Upper lobe of left lung (tissue), 6 donors: ENCODE data around the gene BICDL2. TPM values are rescaled to one million over a fixed set of nuclear protein-coding genes. Genes with fewer than 3 reads are reported as not detected.

Source experiments
- ATAC-seq, 2 donors: fragments of 200-7000 bp; cut with Tn5 transposase; one replicate each; pipeline ENCODE4 v1.9.1; 2022; ENCODE audit warnings: mild to moderate bottlenecking in 2 of 2, moderate library complexity in 2 of 2; ENCODE audit not compliant: low FRiP score in 2 of 2
- DNase-seq, 2 donors: peaks; one replicate each; pipeline ENCODE4 v3.0.0-alpha.2; 2019 to 2020
- H3K27ac ChIP-seq, 4 donors: fragments of 200-600 bp; sonication (generic); one replicate each; pipeline ENCODE4 v1.5.1; 2016 to 2019
- H3K27me3 ChIP-seq, 4 donors: fragments of 200-600 bp; sonication (generic); one replicate each; pipeline ENCODE4 v1.5.1; 2017 to 2019
- H3K36me3 ChIP-seq, 4 donors: fragments of 200-600 bp; sonication (generic); one replicate each; pipeline ENCODE4 v1.5.1; 2016 to 2019
- H3K4me1 ChIP-seq, 4 donors: fragments of 200-600 bp; sonication (generic); one replicate each; pipeline ENCODE4 v1.5.1; 2018 to 2019
- H3K4me3 ChIP-seq, 4 donors: fragments of 200-600 bp; sonication (generic); one replicate each; pipeline ENCODE4 v1.5.1; 2017 to 2019; ENCODE audit warnings: mild to moderate bottlenecking in 2 of 4, moderate library complexity in 1 of 4
- H3K9me3 ChIP-seq, 4 donors: fragments of 200-600 bp; sonication (generic); one replicate each; pipeline ENCODE4 v1.5.1; 2018 to 2019
- EP300 ChIP-seq, 4 donors: sonication (generic); formaldehyde crosslinking; IDR thresholded peaks; one replicate each; pipeline ENCODE4 v1.5.1; 2017; ENCODE audit warnings: antibody characterized with exemption in 4 of 4, control low read depth in 2 of 4
- POLR2A ChIP-seq, 4 donors: fragments of 450-650 bp; IDR thresholded peaks; one replicate each; pipeline ENCODE4 v1.5.1; 2016 to 2017; ENCODE audit warnings: antibody characterized with exemption in 4 of 4, mild to moderate bottlenecking in 2 of 4
- POLR2AphosphoS5 ChIP-seq, 2 donors: sonication (generic); formaldehyde crosslinking; IDR thresholded peaks; one replicate each; pipeline ENCODE4 v1.5.1; 2017; ENCODE audit warnings: antibody characterized with exemption in 2 of 2
- WGBS, 2 donors: methylation state at CpG; one replicate each; pipeline ENCODE4 v1.1.5; 2017 to 2018; 5-methylcytosine and 5-hydroxymethylcytosine counted together
- total RNA-seq, 6 donors: library from RNA; depleted of rRNA in 4 of 6; stranded (reverse); fragments of >200 nt in 4 of 6; gene quantifications; one replicate each; pipeline versions ENCODE4 v1.1.0 to v1.2.1, GENCODE V29; 2016 to 2021
- TF ChIP-seq, protein P1 (sequence below), 6 experiments: fragments of 450-650 bp in 4 of 6; fragments of 200-600 bp in 2 of 6; sonication (generic) in 2 of 6; IDR thresholded peaks; one replicate each; pipeline ENCODE4 v1.5.1; 2016 to 2019; ENCODE audit warnings: antibody characterized with exemption in 6 of 6
- donor health status: DM: no; HTN: no; CAD: no; lungs with moderate emphysema.
- donor health status: DM: no; HTN: yes; CAD: no; lungs with severe emphysema.

BICDL2 gene
- total RNA-seq, 6 donors from 2014 or later = 18.5 to 98.5 (median 35.0) TPM

DNA sequence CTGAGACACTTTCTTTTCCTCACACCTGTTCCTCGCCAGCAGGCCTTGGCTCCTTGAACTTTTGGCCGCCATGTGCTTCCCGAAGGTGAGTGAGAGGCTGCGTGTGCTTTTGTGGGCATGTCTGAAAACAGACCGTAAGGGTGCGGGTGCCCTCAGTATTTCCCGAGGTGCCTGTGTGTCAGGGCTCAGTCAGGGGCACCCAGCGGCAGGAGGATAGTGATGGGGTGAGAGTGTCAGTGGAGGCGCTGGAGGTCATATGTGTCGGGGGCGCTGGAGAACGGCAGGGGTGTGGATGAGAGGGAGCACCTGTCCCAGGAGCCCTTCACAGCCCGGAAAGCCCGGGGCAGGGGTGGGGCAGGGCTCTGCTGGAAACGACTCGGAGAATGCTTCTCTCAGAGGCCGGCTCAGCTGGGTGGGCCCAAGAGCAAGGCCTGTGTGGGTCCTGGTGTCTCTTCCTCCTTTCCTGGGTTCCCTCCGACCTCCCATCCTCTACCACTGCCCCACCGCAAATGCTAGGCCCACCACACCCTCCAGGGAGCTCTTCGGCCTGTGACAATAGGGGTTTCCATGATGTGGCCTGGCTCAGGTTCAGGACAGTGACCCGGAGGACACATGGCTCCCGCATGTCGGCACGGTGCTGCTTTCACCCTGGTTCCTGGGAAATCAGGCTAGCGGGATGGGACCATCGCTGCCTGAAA lies 29.1 kb upstream of the BICDL2 start:
- peak overlapping the region; percentile 33 to 56 (median 46) for H3K4me3 ChIP-seq
- H3K36me3 ChIP-seq = peaks cover 0 to 12% (median 6%) of the 10 kb centered on the region in 4 donors
- H3K27me3 ChIP-seq = no peaks in the 10 kb centered on the region
- no peak for TF ChIP-seq POLR2A (IDR thresholded peaks at IDR 0.05)
- no peak for TF ChIP-seq EP300 (IDR thresholded peaks at IDR 0.05)
- TF ChIP-seq, protein P1, sequence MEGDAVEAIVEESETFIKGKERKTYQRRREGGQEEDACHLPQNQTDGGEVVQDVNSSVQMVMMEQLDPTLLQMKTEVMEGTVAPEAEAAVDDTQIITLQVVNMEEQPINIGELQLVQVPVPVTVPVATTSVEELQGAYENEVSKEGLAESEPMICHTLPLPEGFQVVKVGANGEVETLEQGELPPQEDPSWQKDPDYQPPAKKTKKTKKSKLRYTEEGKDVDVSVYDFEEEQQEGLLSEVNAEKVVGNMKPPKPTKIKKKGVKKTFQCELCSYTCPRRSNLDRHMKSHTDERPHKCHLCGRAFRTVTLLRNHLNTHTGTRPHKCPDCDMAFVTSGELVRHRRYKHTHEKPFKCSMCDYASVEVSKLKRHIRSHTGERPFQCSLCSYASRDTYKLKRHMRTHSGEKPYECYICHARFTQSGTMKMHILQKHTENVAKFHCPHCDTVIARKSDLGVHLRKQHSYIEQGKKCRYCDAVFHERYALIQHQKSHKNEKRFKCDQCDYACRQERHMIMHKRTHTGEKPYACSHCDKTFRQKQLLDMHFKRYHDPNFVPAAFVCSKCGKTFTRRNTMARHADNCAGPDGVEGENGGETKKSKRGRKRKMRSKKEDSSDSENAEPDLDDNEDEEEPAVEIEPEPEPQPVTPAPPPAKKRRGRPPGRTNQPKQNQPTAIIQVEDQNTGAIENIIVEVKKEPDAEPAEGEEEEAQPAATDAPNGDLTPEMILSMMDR (IDR thresholded peaks at IDR 0.05) = no peak
- peaks cover 22 to 38% (median 32%) of the 10 kb centered on the region in 4 donors for H3K4me1 ChIP-seq
- 48 to 58% methylated on average over 18 to 26 of the region's 26 CpGs for WGBS, 2 donors
- H3K9me3 ChIP-seq = no peaks in the 10 kb centered on the region
- no peak for DNase-seq
- ATAC-seq = peak; percentile 3 to 17
- peak overlapping the region; percentile 86 to 90 (median 88) for H3K27ac ChIP-seq

DNA sequence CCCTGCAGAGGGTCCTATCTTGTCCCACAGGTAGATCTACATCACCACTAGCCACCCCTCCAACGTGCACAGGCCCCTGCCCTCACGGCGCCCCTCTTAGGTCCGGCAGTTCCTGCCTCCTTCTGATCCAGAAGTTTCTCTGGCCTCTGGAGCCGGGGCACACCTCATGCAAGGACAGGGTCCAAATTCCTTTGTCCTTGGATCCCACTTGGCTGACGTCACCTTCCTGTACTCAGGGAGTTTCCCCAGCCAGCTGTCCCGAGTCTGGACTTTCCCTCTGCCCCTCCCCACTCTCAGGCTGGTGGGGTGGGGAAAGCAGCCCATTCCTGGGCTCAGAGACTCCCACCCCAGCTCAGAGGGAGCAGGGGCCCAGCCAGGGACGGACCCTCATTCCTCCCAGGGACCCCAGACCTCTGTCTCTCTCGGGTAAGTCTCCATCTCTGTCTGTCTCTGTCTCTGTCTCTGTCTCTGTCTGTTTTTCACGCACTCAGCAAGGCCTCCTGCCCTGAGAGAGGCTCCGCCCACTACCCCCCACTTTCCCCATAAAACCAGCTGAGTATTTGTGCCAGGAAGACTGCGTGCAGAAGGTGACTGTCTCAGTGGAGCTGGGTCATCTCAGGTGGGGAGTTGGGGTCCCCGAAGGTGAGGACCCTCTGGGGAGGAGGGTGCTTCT lies 28.5 kb upstream of the BICDL2 start, which contains the start of gene IL32:
IL32 (plus strand) TSS at position 572 of the 673 bp plus-strand sequence. CDS start 172 bp downstream, outside the sequence.
- peak within 1 kb of the TSS; percentile 33 to 56 (median 46) for H3K4me3 ChIP-seq
- peak within 1 kb of the TSS; percentile 86 to 90 (median 88) for H3K27ac ChIP-seq
- TF ChIP-seq, protein P1 (IDR thresholded peaks at IDR 0.05) = no peak
- TF ChIP-seq POLR2A (IDR thresholded peaks at IDR 0.05) (peak in 3 of 4 donors; percentile 52 to 67 (median 63)), EP300 (IDR thresholded peaks at IDR 0.05) (peak in 2 of 4 donors; percentile 89 to 92), POLR2AphosphoS5 (IDR thresholded peaks at IDR 0.05) (peak; percentile 56 to 91)
- no peaks in the 10 kb centered on the region for H3K9me3 ChIP-seq
- H3K4me1 ChIP-seq = peaks cover 22 to 40% (median 36%) of the 10 kb centered on the region in 4 donors
- DNase-seq = peak in 1 of 2 donors; percentile 85
- no peaks in the 10 kb centered on the region for H3K27me3 ChIP-seq
- ATAC-seq = peak; percentile 44 to 84
- H3K36me3 ChIP-seq = peaks cover 0 to 12% (median 6%) of the 10 kb centered on the region in 4 donors
- WGBS, 2 donors = 42 to 50% methylated on average over 12 to 13 of the region's 13 CpGs

DNA sequence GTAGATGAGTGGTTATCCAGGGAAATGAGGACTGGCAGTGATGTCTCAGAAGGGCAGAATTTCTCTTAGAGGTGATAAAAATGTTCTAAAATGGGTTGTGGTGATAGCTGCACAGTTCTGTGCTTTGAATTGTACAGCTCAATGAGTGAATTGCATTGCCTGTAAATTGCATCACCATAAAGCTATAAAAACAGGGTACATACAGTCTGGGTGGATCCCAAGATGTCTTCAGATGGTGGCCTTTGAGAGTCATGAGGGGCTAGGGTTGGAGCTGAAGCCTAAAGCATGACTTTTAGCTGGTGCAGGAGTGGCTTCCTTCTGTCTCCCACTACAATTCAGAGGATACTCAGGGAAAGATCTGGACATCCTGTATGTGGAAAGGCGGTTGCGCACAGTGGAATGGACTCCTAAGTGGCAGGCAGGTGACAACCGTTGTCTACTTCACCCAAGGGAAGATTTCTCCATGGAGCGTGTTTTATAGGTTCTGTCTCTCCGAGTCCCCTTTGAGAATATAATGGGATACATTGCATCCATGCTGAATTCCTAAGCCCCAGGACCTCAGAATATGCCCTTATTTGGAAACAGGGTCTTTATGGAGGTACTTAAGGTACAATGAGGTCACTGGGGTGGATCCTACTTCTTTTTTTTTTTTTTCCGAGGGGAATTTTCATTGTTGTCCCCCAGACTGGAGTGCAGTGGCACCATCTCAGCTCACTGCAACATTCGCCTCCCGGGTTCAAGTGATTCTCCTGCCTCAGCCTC lies 27.1 kb upstream of the BICDL2 start:
- peak overlapping the region in 3 of 4 donors; percentile 86 to 90 (median 90) for H3K27ac ChIP-seq

DNA sequence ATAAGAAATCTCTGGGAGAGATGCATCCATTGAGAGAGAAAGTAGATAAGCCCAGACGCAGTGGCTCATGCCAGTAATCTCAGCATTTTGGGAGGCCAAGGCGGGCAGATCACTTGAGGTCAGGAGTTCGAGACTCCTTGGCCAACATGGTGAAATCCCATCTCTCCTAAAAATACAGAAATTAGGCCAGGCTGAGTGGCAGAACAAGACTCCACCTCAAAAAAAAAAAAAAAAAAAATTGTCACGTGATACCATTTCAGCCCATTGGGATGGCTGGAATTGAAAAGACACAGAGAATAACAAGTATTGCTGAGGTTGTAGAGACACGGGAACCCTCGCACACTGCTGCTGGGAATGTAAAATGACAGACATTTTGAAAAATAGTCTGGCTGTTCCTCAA lies 25.8 kb upstream of the BICDL2 start:
- 81 to 88% methylated on average over 6 of the region's 6 CpGs for WGBS, 2 donors
- peaks cover 37 to 50% (median 46%) of the 10 kb centered on the region in 4 donors for H3K4me1 ChIP-seq
- no peak overlapping the region for H3K4me3 ChIP-seq
- no peak for TF ChIP-seq POLR2AphosphoS5 (IDR thresholded peaks at IDR 0.05)
- TF ChIP-seq EP300 (IDR thresholded peaks at IDR 0.05) = no peak
- TF ChIP-seq, protein P1 (IDR thresholded peaks at IDR 0.05) = no peak
- TF ChIP-seq POLR2A (IDR thresholded peaks at IDR 0.05) = no peak
- no peak for ATAC-seq
- H3K27me3 ChIP-seq = no peaks in the 10 kb centered on the region
- DNase-seq = no peak
- H3K36me3 ChIP-seq = no peaks in the 10 kb centered on the region
- H3K27ac ChIP-seq = no peak overlapping the region
- H3K9me3 ChIP-seq = no peaks in the 10 kb centered on the region

More for the DNA sequence above, 27.1 kb upstream of the BICDL2 start:
- DNase-seq = no peak
- ATAC-seq = no peak
- peaks cover 30 to 49% (median 44%) of the 10 kb centered on the region in 4 donors for H3K4me1 ChIP-seq
- TF ChIP-seq EP300 (IDR thresholded peaks at IDR 0.05) (no peak), POLR2AphosphoS5 (IDR thresholded peaks at IDR 0.05) (no peak), POLR2A (IDR thresholded peaks at IDR 0.05) (no peak)
- TF ChIP-seq, protein P1 (IDR thresholded peaks at IDR 0.05) = no peak
- no peak overlapping the region for H3K4me3 ChIP-seq
- 94 to 97% methylated on average over 8 of the region's 8 CpGs for WGBS, 2 donors
- no peaks in the 10 kb centered on the region for H3K27me3 ChIP-seq
- peaks cover 0 to 8% (median 5%) of the 10 kb centered on the region in 4 donors for H3K36me3 ChIP-seq
- no peaks in the 10 kb centered on the region for H3K9me3 ChIP-seq
